A549 treated with AZD2906 at 1 μM for 4 hours (cell line): Measurements from ENCODE around the gene ELL. TPM values are rescaled to one million over a fixed set of nuclear protein-coding genes. Genes with fewer than 3 reads are reported as not detected.

Experiments used
- total RNA-seq: library from RNA; stranded (reverse); fragments of 200-300 nt; extraction: Qiagen RNA extraction; gene quantifications from 5 replicates; pipeline ENCODE4 v1.2.3, GENCODE V29; 2022

Gene ELL
- 4.7 to 6.5 TPM (median 5.8 TPM) in 5 replicates for total RNA-seq

GRCh38 chr19:18521692-18522123 is at the start of gene ELL:
Gene ELL (minus strand): TSS chr19:18522070. CDS start chr19:18522055, 15 bp downstream.

GRCh38 chr19:18557411-18558201 is 35.7 kb upstream of the ELL start, which contains the start of gene KXD1:
Gene KXD1 (plus strand): TSS chr19:18557870. CDS start chr19:18562057, 4,187 bp downstream.

GRCh38 chr19:18542941-18543813 is 21.3 kb upstream of the ELL start, which contains the start of gene FKBP8:
Gene FKBP8 (minus strand): TSS chr19:18543573. CDS start chr19:18541970, 1,603 bp downstream.

GRCh38 chr19:18437491-18438330 is 84.2 kb downstream of the ELL start, which contains the start of gene ISYNA1:
Gene ISYNA1 (minus strand): TSS chr19:18438133. CDS start chr19:18437979, 154 bp downstream.

GRCh38 chr19:18419195-18419698 is 102.6 kb downstream of the ELL start, which contains the start of gene SSBP4:
Gene SSBP4 (plus strand): TSS chr19:18419398. CDS start chr19:18419649, 251 bp downstream.

GRCh38 chr19:18397242-18398202 is 124.3 kb downstream of the ELL start, which contains the start of gene LRRC25:
Gene LRRC25 (minus strand): TSS chr19:18397622. CDS start chr19:18396963, 659 bp downstream.

Other genes with a start within 250 kb of the ELL start
- gene IQCN, start 247.6 kb downstream of the ELL start, total RNA-seq = 0.62 to 0.92 TPM (median 0.81 TPM) in 5 replicates
- 24.1 to 51.7 TPM (median 47.6 TPM) in 5 replicates for gene JUND, start 240.4 kb downstream of the ELL start, total RNA-seq
- 220 to 252 TPM (median 232 TPM) in 5 replicates for gene LSM4, start 199.0 kb downstream of the ELL start, total RNA-seq
- gene PGPEP1, start 181.5 kb downstream of the ELL start, total RNA-seq = 1.8 to 2.8 TPM (median 2.2 TPM) in 5 replicates
- gene GDF15, start 135.9 kb downstream of the ELL start, total RNA-seq = 10.6 to 23.6 TPM (median 18.0 TPM) in 5 replicates
- gene LRRC25, start 124.4 kb downstream of the ELL start, total RNA-seq = 0.06 TPM in 1 of 5 replicates, not detected in the others
- 37.8 to 50.9 TPM (median 47.3 TPM) in 5 replicates for gene SSBP4, start 102.7 kb downstream of the ELL start, total RNA-seq
- 26.7 to 47.4 TPM (median 41.5 TPM) in 5 replicates for gene ISYNA1, start 83.9 kb downstream of the ELL start, total RNA-seq
- 131 to 157 TPM (median 154 TPM) in 5 replicates for gene FKBP8, start 21.5 kb upstream of the ELL start, total RNA-seq
- gene KXD1, start 35.8 kb upstream of the ELL start, total RNA-seq = 82.7 to 107 TPM (median 102 TPM) in 5 replicates
- 983 to 1,214 TPM (median 1,180 TPM) in 5 replicates for gene UBA52, start 49.8 kb upstream of the ELL start, total RNA-seq
- gene REX1BD, start 66.7 kb upstream of the ELL start, total RNA-seq = 38.4 to 61.9 TPM (median 59.3 TPM) in 5 replicates
- 5.3 to 11.4 TPM (median 10.2 TPM) in 5 replicates for gene CRLF1, start 84.7 kb upstream of the ELL start, total RNA-seq
- gene TMEM59L, start 90.8 kb upstream of the ELL start, total RNA-seq = 4.3 to 7.0 TPM (median 6.3 TPM) in 5 replicates
- 3.7 to 5.9 TPM (median 5.4 TPM) in 5 replicates for gene KLHL26, start 115.0 kb upstream of the ELL start, total RNA-seq
- 3.1 to 5.6 TPM (median 4.8 TPM) in 5 replicates for gene CRTC1, start 161.6 kb upstream of the ELL start, total RNA-seq